GM19238 (cell line): ENCODE data around the gene CPNE9.

Source experiments
- DNase-seq: peaks from one replicate; pipeline ENCODE4 v3.0.0; 2011; ENCODE audit warnings: low spot score; ENCODE audit not compliant: insufficient read length

CPNE9 gene

DNA sequence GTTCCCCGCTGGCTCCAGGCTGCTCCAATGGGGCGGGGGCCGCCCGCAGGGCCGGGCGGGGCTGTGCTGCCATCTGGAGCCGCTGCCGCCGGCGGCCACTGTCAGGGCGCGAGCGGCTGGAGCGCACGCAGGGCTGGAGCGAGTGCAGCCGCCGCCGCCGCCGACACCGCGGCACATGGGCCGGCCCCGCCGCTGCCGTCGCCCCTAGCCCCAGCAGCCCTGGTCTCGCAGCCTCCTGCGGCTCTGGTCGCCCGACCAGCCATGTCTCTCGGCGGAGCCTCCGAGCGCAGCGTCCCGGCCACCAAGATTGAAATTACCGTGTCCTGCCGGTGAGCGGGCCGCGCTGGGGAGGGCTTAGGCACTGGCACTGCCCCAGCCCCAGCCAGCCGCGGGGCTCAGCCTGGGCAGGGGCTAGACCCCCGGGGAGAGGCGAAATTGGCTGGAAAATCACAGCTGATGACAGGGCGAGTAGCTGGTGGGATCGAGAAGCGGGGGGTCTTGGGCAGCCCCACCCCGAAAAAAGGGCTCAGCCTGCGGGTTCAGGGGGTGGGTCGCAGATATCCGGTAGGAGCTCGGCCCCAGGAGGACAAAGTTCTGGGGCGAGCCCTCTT, at the start of gene CPNE9:
Gene CPNE9 (plus strand): TSS at position 98 of the 611 bp plus-strand sequence. CDS start 164 bp downstream, at position 262.
- no peak for DNase-seq

- DNase-seq, result no peak
Measured at GRCh38 chr3:9659849-9660248, 43.8 kb upstream of the CPNE9 start.

DNA sequence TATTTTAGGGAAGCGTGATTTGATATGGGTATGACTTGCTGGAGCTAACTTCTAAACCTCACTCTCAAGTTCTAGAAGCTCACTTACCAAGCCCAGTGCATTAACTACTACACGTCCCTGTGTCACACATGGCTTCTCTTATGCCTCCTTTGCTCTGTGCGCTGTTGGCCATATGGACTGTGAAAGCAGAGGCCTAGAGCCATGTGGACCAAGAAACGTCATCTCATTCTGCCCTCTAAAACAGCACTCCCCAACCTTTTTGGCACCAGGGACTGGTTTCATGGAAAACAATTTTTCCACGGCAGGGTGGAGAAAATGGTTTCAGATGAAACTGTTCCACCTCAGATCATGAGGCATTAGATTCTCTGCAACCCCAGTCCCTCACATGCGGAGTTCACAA, 42.7 kb upstream of the CPNE9 start:
- DNase-seq, result no peak

DNA sequence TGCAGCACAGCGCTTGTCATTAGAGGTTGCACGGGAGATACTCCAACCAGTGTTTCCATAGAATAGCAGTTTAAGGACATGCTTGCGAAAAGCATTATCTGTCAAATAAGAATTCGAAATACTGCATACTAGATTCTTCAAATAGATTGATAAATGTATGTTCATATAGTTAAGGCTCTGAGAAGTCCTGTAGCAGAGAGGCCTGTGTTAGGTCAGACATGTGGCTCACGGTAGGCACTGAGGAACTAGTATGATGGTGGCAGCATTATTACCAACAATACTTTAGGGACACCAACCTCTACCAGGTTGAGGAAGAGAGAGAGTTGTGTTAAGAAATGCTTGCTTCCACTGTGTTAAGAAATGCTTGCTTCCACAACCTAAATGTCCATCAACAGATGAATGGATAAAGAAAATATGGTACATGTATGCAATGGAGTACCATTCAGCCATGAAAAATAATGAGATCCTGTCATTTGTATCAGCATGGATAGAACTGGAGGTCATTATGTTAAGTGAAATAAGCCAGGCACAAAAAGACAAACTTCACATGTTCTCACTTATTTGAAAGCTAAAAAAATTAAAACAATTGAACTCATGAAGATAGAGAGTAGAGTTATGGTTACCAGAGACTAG, 39.4 kb upstream of the CPNE9 start:
- no peak for DNase-seq

- DNase-seq, result no peak
Measured at GRCh38 chr3:9666704-9667445, 36.8 kb upstream of the CPNE9 start.

- no peak for DNase-seq
Measured at GRCh38 chr3:9669277-9669676, 34.4 kb upstream of the CPNE9 start.

DNA sequence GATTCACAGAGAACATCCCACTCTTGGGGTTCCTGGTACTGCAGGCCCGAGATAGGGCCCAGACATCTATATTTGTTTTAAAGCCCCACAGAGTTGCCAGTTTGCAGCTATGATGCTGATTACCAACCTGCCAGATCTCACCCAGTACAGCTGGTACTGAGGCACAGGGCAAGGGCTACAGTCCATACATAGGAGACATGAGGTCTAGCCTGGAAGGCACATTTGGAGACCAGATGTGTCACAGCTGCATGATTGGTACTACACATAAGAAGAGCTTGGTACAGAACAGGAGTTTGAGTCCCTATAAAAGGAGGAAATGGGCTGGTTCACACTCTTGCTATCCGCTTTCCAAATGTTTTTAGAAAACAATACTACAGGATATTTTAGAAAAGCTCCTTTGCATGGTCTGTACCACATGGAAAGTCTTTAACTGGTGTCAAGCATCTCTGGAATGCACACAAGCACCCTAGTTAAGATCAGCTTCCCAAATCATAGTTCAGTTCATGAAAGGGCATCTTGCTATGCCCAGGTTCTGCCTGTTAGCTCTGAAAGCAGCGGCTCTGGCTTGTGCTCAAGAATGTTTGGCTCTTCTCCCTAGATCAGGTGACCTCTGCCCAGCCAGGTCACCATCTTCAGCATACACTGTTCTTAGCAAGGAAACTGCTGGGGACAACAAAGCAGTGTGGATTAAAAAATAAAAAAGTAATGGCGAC, 33.8 kb upstream of the CPNE9 start:
- no peak for DNase-seq

- no peak for DNase-seq
Measured at GRCh38 chr3:9673082-9673481, 30.6 kb upstream of the CPNE9 start.

DNA sequence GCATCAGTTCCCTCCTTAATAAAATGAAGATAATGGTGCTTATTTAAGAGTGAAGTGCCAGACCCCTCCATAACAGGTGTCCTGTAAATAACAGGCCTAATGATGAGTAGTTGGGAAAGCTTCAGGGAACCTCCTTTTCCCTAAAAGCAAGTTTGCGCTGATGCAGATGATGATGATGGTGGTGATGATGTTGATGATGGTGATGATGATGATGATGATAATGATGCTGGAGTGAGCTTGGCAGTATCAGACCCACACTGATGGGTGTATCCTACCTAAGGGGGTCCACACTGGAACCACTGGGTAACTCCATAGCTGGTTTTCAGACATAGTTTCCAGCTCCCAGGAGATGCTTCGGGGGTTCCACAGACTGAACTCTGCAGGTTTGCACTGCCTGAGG, 29.9 kb upstream of the CPNE9 start:
- no peak for DNase-seq

DNA sequence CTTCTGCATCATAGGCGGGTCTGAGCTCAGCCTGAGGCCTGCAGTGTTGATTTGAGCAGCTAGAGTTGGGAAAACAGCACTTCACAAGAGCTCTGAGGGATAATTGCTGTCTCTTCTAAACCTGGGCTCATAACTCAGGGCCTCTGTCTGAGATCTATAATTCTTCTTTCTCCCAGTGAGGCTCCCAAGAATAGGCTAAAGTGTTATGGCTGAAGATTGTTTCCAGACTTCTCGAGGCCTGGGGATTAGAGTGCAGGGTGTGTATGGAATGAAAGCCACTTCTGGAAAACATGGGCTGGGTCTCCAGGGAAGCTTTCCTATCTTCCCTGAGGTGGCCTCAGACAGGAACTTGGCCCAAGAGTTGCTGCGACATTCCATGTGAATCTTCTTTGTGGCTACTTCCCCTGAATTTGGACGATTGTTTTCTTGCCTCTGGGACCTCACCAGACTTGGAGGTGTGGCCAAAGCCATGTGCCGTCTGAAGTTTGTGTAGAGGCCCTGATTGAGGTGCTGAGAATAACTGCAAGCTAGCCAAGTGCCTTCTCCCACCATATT, 27.8 kb upstream of the CPNE9 start:
- no peak for DNase-seq

GRCh38 chr3:9676785-9677184, 26.8 kb upstream of the CPNE9 start:
- no peak for DNase-seq

GRCh38 chr3:9678493-9678892, 25.1 kb upstream of the CPNE9 start:
- DNase-seq, result no peak

GRCh38 chr3:9679476-9680080, 24.1 kb upstream of the CPNE9 start:
- no peak for DNase-seq

GRCh38 chr3:9681011-9681722, 22.5 kb upstream of the CPNE9 start:
- DNase-seq, result no peak

DNA sequence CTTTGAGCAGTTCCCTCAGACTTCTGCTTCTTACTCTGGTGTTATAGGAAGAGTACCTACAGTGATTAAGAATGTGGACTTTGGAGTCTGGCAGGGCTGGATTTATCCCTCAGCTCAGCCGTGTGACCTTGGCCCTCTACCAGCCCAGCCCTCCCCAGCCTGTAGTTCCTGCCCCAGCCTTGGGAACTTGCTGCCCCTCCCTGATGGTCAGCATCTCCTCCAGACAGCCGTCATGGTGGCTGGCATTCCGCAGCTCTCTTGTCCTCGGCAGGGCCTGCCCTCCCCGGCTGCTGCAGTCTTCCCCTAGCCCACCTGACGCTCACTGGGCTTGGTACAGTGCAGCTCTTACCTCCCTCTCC, 21.9 kb upstream of the CPNE9 start:
- no peak for DNase-seq

- DNase-seq, result no peak
Measured at GRCh38 chr3:9682096-9682495, 21.5 kb upstream of the CPNE9 start.

DNA sequence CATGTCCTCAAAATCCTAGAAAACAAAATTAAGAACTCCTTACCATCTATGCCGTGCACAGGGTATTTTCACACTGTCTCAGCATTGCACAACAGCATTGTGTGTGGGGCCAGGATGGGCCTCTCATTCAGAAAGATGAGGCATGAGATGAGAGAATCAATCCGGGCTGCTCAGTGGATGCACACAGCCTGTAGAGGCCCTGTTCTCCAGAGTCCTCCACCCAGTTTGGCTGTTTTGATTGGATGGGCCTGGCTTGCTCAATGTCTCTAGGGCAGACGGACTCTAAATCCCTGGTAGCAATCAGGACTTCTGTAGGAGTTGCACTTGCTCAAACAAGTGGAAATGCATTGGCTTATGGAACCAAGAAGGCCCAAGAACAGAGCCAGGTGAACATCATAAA, 20.2 kb upstream of the CPNE9 start:
- no peak for DNase-seq

- no peak for DNase-seq
Measured at GRCh38 chr3:9685216-9686049, 18.2 kb upstream of the CPNE9 start.

DNA sequence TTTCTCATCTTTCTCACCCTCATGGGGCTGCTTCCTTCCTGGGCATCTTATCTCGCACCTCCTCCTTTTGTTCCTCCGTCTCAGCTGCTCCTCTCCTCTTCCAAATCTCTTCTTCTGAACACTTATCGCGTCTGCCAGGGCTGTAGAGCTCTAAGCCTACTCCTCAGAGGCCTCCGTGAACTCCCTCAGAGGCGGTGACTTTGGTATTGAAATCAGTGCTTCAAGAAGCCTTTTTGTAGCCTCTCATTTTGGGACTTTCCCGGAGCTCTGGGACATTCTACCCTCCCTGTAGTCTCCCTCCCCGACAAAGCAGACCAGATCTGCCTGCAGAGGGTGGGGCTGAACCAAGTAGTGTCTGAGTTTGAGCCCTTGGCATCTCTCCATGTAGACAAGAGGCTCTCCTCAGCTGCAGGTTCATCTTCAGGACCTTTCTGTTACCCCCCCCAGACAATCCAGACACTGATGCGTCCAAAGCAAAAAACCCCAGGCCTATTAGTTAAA, 17.5 kb upstream of the CPNE9 start:
- DNase-seq, result no peak

DNA sequence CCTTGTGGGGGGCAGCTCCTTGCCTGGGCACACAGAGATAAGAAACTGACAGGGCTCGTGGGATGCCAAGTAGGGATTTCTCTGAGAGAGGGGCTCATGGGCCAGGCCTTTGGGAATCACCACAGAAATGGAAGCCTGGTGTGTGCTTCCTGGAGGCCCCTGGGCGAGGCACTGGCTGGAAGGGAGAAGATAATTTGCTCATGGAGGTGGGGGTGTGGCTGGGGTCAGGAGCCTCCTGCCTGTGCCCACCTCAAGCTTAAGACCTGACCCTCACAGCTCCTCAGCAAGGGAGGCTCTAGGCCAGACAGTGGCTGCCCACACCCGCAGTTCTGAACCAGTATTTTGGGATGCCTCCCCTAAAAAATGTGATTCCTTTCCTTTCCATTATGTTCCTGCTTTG, 16.9 kb upstream of the CPNE9 start:
- DNase-seq, result no peak
